Measurements from ENCODE around the gene MYCBPAP. TPM values are rescaled to one million over a fixed set of nuclear protein-coding genes. Genes with fewer than 3 reads are reported as not detected.

The MYCBPAP gene
- total and polyA plus RNA-seq, 2 donors (not counting 3 experiments of a cell fraction or from before 2014, with no cell fraction given), result 0.40 to 0.66 TPM

DNA sequence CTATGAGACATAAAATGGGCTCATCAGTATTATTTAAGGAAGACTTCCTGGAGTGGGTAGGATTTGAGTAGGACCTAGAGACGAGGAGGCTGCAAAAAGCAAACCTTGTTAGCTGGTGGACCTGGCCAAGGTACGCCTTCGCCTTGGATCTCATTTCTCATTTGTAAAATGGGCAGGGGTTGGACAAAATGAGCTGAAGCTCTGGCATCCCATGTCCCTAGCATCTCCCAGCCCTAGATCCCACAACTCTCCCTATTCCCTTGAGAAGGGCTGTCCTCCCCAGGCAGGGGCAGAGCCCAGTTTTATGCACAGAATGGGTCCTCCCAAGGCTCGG is 38.4 kb downstream of the MYCBPAP start:
- intact Hi-C loops (cut with micrococcal nuclease), result loop anchor here (1.0 to 10.0 kb wide), 8 partner anchors 64 to 608 kb away; partner anchors contain the start of gene NME1

More for the DNA sequence above, 38.4 kb downstream of the MYCBPAP start:
- FAIRE-seq (no peak), DNase-seq (ENCODE audit: low read depth, low spot score) (no peak)
- ChIA-PET CTCF (interaction anchor here (0.7 to 8.4 kb wide), 3 partner anchors 80 to 296 kb away, joined by 4 to 398 read pairs (median 150); no protein-coding TSS in a partner anchor), POLR2A (no interaction called here)
- H3K4me1 ChIP-seq (ENCODE audit: control insufficient read depth, extremely low read depth, insufficient read depth, low read length), result peaks cover 13% of the 10 kb centered on the region
- BruUV-seq (replicated peaks), result no TSS peak
- no peak overlapping the region for H3K27ac ChIP-seq (ENCODE audit: insufficient read depth, low read depth, low read length)
- no peaks in the 10 kb centered on the region for H3K27me3 ChIP-seq (ENCODE audit: control insufficient read depth in 2 of 2, insufficient read depth in 2 of 2, low read length in 2 of 2)
- H3K9me3 ChIP-seq (replicated peaks; ENCODE audit: control insufficient read depth, insufficient read depth, low read length), result no peaks in the 10 kb centered on the region
- H3K4me2 ChIP-seq (ENCODE audit: insufficient read depth, low read length), result no peak overlapping the region
- no peaks in the 10 kb centered on the region for H3K79me2 ChIP-seq (ENCODE audit: control insufficient read depth, insufficient read depth, low read length)
- H3K9ac ChIP-seq (replicated peaks; ENCODE audit: extremely low read depth, insufficient read depth, low read length), result no peak overlapping the region
- TF ChIP-seq, protein P1, sequence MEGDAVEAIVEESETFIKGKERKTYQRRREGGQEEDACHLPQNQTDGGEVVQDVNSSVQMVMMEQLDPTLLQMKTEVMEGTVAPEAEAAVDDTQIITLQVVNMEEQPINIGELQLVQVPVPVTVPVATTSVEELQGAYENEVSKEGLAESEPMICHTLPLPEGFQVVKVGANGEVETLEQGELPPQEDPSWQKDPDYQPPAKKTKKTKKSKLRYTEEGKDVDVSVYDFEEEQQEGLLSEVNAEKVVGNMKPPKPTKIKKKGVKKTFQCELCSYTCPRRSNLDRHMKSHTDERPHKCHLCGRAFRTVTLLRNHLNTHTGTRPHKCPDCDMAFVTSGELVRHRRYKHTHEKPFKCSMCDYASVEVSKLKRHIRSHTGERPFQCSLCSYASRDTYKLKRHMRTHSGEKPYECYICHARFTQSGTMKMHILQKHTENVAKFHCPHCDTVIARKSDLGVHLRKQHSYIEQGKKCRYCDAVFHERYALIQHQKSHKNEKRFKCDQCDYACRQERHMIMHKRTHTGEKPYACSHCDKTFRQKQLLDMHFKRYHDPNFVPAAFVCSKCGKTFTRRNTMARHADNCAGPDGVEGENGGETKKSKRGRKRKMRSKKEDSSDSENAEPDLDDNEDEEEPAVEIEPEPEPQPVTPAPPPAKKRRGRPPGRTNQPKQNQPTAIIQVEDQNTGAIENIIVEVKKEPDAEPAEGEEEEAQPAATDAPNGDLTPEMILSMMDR (IDR thresholded peaks at IDR 0.05; ENCODE audit: extremely low read depth in 1 of 2, insufficient read depth in 1 of 2, low read depth in 1 of 2, low read length in 2 of 2), result no peak
- TF ChIP-seq JUN (IDR thresholded peaks at IDR 0.05; ENCODE audit: borderline replicate concordance, insufficient read depth, insufficient read length, low read depth) (no peak), MYC (IDR thresholded peaks at IDR 0.05; ENCODE audit: low read depth, low read length) (no peak), GATA2 (IDR thresholded peaks at IDR 0.05; ENCODE audit: insufficient read depth, insufficient read length, low read depth, low read length) (no peak), FOS (IDR thresholded peaks at IDR 0.05; ENCODE audit: borderline replicate concordance, insufficient read depth, low read length) (no peak), POLR2AphosphoS5 (IDR thresholded peaks at IDR 0.05; ENCODE audit: insufficient read depth, low read depth, low read length) (no peak), EZH2 (IDR thresholded peaks at IDR 0.05; ENCODE audit: borderline replicate concordance, low read depth, low read length, severe bottlenecking) (no peak), POLR2A (IDR thresholded peaks at IDR 0.05; ENCODE audit: low read depth, low read length) (no peak)
- TF ChIP-seq, protein P2, sequence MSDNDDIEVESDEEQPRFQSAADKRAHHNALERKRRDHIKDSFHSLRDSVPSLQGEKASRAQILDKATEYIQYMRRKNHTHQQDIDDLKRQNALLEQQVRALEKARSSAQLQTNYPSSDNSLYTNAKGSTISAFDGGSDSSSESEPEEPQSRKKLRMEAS (IDR thresholded peaks at IDR 0.05; ENCODE audit: insufficient read depth, insufficient read length), result no peak
- no peak overlapping the region for H2AFZ ChIP-seq (ENCODE audit: low read depth, low read length)
- dilution Hi-C loops (cut with MboI; ENCODE audit: extremely low pct_ligation_motif_present, low sequenced_read_pairs), result no loop called here
- no peak overlapping the region for H3K4me3 ChIP-seq (replicated peaks in 1 of 3; ENCODE audit: insufficient read depth in 1 of 3, low read depth in 1 of 3, low read length in 3 of 3)
- no peaks in the 10 kb centered on the region for H3K9me1 ChIP-seq (replicated peaks; ENCODE audit: control insufficient read depth, extremely low read depth, insufficient read depth, low read length)
- peaks cover 0 to 2% of the 10 kb centered on the region in 2 experiments for H3K36me3 ChIP-seq (ENCODE audit: control insufficient read depth in 2 of 2, extremely low read depth in 1 of 2, insufficient read depth in 2 of 2, low read length in 2 of 2)
- no peaks in the 10 kb centered on the region for H4K20me1 ChIP-seq (replicated peaks; ENCODE audit: control insufficient read depth, extremely low read depth, insufficient read depth, low read length)

Data from endothelial cell of umbilical vein (primary cell).